D721Med (cell line): ENCODE measurements around the gene GCN1.

Experiments
- DNase-seq: peaks from one replicate; pipeline ENCODE4 v3.0.0; 2011; ENCODE audit warnings: low spot score; ENCODE audit not compliant: insufficient read length
- FAIRE-seq: peaks from 2 replicates; lab custom pipeline; 2011; peaks lifted over from hg19 to GRCh38; lab: Jason Lieb, UNC
- TF ChIP-seq, protein P1 (sequence below): IDR thresholded peaks from 2 replicates; pipeline ENCODE4 v1.5.1; 2012; ENCODE audit warnings: mild to moderate bottlenecking, control low read depth; ENCODE audit not compliant: insufficient read depth; ENCODE audit errors: missing control alignments

GCN1 gene

DNA sequence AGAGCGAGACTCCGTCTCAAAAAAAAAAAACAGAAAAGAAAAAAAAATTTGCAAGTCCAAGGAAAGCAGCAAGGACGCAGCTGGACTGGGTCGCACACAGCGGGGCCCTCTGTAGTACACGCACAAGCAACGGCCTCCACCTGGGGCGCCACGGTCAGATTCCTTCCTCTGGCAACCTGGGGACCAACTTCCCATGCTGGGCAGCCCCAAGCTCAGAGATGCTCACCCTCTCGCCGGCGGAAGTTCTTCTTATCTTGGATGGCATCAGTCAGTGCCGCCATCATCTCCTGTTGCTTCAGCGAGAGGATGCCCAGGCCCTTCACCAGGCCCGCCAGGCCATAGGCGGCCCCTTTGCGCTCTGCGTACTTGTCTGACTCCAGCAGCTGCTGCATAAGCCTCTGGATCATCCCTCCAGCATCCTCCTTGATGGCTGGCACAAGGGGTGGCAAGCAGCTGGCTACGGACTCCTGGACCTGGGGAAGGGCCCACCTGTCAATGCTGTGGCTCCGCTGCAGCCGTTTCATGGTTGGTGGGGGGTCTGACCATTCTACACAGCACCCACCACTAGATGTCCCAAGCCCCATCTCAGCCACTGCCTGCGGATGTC, 43.5 kb downstream of the GCN1 start:
- no peak for DNase-seq
- no peak for FAIRE-seq
- TF ChIP-seq, protein P1, sequence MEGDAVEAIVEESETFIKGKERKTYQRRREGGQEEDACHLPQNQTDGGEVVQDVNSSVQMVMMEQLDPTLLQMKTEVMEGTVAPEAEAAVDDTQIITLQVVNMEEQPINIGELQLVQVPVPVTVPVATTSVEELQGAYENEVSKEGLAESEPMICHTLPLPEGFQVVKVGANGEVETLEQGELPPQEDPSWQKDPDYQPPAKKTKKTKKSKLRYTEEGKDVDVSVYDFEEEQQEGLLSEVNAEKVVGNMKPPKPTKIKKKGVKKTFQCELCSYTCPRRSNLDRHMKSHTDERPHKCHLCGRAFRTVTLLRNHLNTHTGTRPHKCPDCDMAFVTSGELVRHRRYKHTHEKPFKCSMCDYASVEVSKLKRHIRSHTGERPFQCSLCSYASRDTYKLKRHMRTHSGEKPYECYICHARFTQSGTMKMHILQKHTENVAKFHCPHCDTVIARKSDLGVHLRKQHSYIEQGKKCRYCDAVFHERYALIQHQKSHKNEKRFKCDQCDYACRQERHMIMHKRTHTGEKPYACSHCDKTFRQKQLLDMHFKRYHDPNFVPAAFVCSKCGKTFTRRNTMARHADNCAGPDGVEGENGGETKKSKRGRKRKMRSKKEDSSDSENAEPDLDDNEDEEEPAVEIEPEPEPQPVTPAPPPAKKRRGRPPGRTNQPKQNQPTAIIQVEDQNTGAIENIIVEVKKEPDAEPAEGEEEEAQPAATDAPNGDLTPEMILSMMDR: no peak

DNA sequence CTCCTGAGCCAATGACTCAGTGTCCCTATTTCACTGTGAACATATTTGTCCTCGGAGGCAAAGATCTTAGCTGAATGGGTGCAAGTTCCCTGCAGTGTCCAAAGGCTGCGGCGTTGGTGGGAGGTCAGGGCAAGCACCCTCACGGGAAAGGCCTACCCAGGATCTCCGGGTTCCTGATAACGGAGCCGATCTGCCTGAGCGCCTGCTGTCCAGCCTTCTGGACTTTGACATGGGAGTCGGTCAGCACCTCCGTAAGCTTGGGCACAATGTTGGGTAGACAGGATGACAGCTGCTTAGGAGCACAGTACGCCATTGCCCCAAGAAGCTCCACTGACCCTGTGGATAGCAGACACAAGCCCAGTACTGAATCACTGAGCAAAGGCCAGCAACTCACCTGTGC, 46.5 kb downstream of the GCN1 start:
- no peak for DNase-seq
- TF ChIP-seq, protein P1: no peak
- no peak for FAIRE-seq

DNA sequence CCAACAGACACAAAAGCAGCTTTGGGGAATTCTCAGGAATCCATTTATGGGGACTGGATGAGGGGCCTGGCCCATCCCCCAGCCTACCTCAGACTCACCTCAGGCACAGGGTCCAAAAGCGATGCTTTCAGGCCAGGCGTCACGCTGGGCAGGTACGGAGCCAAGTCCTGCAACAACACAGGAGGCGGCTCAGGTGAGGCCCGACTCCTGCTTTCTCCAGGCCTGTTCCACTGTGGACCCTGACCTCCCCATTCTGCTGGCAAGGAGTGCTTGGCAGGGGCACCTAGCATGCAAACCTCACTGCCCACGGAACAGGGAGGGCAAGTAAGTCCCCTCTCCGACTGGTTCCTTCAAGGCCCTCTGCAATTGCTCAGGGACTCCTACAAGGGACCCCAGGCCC, 49.4 kb downstream of the GCN1 start:
- DNase-seq (no peak), FAIRE-seq (no peak)
- TF ChIP-seq, protein P1: no peak

DNA sequence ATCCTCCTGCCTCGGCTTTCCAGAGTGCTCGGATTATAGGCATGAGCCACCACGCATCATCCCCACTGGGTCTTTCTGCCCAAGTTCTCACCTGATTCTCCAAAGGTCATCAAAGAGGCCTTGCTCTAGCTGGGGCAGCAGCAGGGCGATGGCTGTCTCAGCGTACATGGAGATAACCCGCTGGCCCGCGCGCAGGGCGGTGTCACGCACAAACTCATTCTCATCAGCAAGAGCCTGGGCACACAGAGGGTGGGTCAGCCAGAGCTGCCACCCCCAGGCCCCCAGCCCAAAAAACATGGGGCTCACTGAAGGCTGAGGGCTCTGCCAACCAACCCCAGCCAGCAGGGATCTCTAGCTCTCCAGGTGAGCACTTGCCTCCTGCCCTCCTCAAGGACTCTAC, 50.3 kb downstream of the GCN1 start:
- FAIRE-seq (no peak), DNase-seq (no peak)
- TF ChIP-seq, protein P1: no peak

DNA sequence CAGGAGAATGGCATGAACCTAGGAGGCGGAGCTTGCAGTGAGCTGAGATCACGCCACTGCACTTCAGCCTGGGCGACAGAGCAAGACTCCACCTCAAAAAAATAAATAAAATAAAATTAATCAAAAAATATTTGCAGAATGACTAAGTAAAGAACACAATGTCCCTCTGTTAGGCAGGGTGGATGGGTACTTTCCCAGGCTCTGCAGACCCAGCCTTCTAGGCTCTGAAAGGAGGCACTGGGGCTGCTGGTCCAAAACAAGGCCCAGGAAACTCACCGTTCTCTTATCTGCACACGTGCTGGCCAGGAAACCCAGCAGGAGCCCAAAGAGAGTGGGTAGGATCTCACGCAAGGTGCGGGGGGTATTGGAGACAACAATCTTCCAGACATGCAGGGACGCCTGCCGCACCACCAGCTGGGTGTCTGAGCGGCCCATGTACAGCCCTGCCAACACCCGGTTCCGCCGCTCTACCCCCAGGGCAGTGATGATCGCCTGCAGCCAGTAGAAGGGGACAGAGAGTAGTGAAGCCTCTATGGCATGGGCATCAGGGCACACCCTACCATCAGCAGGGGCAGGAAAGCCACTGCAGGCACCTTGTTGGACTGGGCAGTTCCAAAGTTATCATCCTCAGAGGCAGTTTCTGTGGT, 52.2 kb downstream of the GCN1 start:
- DNase-seq (no peak), FAIRE-seq (no peak)
- TF ChIP-seq, protein P1: no peak

DNA sequence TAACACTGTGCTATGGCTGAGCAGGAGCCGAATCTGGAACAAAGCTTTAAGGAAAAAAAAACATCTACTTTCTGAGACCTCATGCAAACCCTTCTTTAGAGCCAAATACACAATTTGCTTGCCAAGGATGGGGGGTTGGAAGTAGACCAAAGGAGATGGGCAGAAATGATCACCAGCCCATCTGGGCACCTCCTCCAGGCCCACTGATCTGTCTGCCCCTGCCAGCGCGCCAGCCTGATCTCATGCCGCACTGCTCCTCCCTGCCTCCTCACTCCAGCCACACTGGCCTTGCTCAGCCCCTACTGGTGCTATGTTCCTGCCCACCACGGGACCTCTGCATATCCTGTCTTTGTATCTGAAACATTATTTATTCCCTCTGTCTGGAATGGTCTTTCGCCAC, 53.2 kb downstream of the GCN1 start:
- TF ChIP-seq, protein P1: no peak
- DNase-seq (no peak), FAIRE-seq (no peak)

DNA sequence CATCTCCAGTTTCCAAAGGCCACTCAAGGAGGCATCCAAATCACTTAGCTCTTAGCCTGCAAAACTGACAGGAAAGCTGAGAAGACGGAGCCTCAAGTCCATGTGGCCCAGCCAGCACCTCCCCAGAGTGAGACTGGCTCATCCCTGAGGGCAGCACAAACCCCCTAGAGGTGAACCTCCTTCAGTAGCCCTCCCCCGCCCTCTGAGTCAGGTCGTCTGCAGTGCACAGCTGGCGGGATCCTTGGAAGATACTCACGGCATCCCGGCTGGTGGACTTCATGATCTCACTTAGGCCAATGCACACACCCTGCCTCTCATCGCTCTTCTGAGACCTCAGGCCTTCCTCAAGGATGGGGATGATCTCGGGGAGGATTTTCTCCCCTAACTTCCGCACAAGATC, 53.9 kb downstream of the GCN1 start:
- DNase-seq: no peak
- FAIRE-seq: no peak
- TF ChIP-seq, protein P1: no peak
